SU-DHL-6 (cell line): Measurements from ENCODE around the gene PAX5.

Source experiments
- CTCF ChIP-seq: fragments of 200-600 bp; sonication (generic); IDR thresholded peaks from one replicate; pipeline ENCODE4 v1.5.1; 2017; ENCODE audit warnings: antibody characterized with exemption, mild to moderate bottlenecking, low read length, moderate library complexity; ENCODE audit not compliant: insufficient read depth, poor library complexity, severe bottlenecking
- EZH2phosphoT487 ChIP-seq: fragments of 200-600 bp; sonication (generic), shearing (Covaris generic); conservative IDR thresholded peaks from 2 replicates; pipeline ENCODE4 v1.6.1; 2018; ENCODE audit warnings: mild to moderate bottlenecking, antibody characterized with exemption, low read length, moderate library complexity, mixed read lengths

- peak; percentile 36 for TF ChIP-seq CTCF
- no peak for TF ChIP-seq EZH2phosphoT487
Measured at GRCh38 chr9:36862206-36863145, 171.6 kb downstream of the PAX5 start.
